ENCODE data around the gene MAPK12. TPM values are rescaled to one million over a fixed set of nuclear protein-coding genes. Genes with fewer than 3 reads are reported as not detected.

MAPK12 gene
- total RNA-seq, 2 experiments from 2014 or later = 1.2 to 1.3 TPM

DNA sequence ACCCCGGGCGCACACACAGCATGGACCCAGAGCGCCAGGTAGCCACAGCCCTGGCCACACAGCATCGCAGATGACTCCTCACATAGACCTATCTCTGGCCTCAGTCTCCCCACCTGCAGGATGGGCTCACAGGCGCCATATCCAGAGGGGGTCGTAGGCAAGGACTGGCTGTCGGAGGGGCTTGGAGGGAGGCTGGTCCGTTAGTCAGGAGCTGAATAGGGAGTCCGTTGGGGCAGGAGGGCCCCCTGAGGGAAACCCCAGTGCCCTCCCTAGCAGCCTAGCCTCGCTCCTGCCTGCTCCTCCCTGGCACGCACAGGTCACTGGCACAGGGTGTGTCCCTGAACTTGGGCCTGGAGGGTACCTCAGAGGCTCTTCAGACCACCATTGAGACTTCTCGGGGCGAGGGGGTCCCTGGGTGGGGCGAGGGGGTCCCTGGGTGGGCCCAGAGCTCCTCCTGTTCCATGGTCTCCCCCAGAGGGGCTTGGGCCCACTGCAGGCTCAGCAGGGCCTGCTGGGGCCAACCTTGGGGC, 44.0 kb upstream of the MAPK12 start:
- H3K27ac ChIP-seq (ENCODE audit: low read depth in 1 of 2, low read length in 2 of 2) = no peak overlapping the region
- DNase-seq (peak in 1 of 14 experiments; percentile 45), ATAC-seq (ENCODE audit: poor library complexity) (no peak)
- H3K4me1 ChIP-seq (ENCODE audit: insufficient read depth, low read length) = peaks cover 16% of the 10 kb centered on the region
- Mint-ChIP-seq H3K36me3 (ENCODE audit: low read depth) (no peaks in the 10 kb centered on the region), H3K27ac (no peak overlapping the region), H3K27me3 (peaks cover 31% of the 10 kb centered on the region), H3K4me1 (ENCODE audit: low read depth) (no peaks in the 10 kb centered on the region), H3K4me3 (no peak overlapping the region), H3K9me3 (no peaks in the 10 kb centered on the region)
- no peaks in the 10 kb centered on the region for H3K36me3 ChIP-seq (ENCODE audit: insufficient read depth, low read length)
- peaks cover 0 to 18% of the 10 kb centered on the region in 2 experiments for H3K9me3 ChIP-seq (ENCODE audit: control insufficient read depth in 1 of 2, insufficient read depth in 1 of 2, low read length in 2 of 2)
- H3K4me3 ChIP-seq (ENCODE audit: low read length) = peak overlapping the region; percentile 45
- no peak for TF ChIP-seq CTCF (IDR thresholded peaks at IDR 0.05)
- intact Hi-C loops (cut with DNase I, micrococcal nuclease) = no loop called here
- ChIA-PET CTCF (interaction anchor here (0.9 kb wide), 1 partner anchor 22 kb away, joined by 3 read pairs; the partner anchor contains the start of gene DENND6B), POLR2A (no interaction called here)
- H3K27me3 ChIP-seq (ENCODE audit: control insufficient read depth in 1 of 2, insufficient read depth in 2 of 2, low read length in 2 of 2) = peaks cover 34 to 42% of the 10 kb centered on the region in 2 experiments

GRCh38 chr22:50304528-50305392, 43.3 kb upstream of the MAPK12 start:
- Histone ChIP-seq H3K27me3 (ENCODE audit: control insufficient read depth in 1 of 2, insufficient read depth in 2 of 2, low read length in 2 of 2) (peaks cover 34 to 42% of the 10 kb centered on the region in 2 experiments), H3K27ac (ENCODE audit: low read depth in 1 of 2, low read length in 2 of 2) (no peak overlapping the region), H3K4me3 (ENCODE audit: low read length) (peak overlapping the region; percentile 5), H3K4me1 (ENCODE audit: insufficient read depth, low read length) (peaks cover 16% of the 10 kb centered on the region), H3K36me3 (ENCODE audit: insufficient read depth, low read length) (no peaks in the 10 kb centered on the region), H3K9me3 (ENCODE audit: control insufficient read depth in 1 of 2, insufficient read depth in 1 of 2, low read length in 2 of 2) (peaks cover 0 to 18% of the 10 kb centered on the region in 2 experiments)
- Mint-ChIP-seq H3K27ac (no peak overlapping the region), H3K9me3 (no peaks in the 10 kb centered on the region), H3K4me3 (no peak overlapping the region), H3K4me1 (ENCODE audit: low read depth) (no peaks in the 10 kb centered on the region), H3K27me3 (peaks cover 31% of the 10 kb centered on the region), H3K36me3 (ENCODE audit: low read depth) (no peaks in the 10 kb centered on the region)
- CTCF ChIA-PET = interaction anchor here (0.9 kb wide), 1 partner anchor 22 kb away, joined by 3 read pairs; the partner anchor contains the start of gene DENND6B
- intact Hi-C loops (cut with DNase I, micrococcal nuclease) = no loop called here
- POLR2A ChIA-PET = no interaction called here
- DNase-seq (peak in 3 of 14 experiments; percentile 34 to 70 (median 61)), ATAC-seq (ENCODE audit: poor library complexity) (no peak)
- TF ChIP-seq CTCF (IDR thresholded peaks at IDR 0.05) = no peak

DNA sequence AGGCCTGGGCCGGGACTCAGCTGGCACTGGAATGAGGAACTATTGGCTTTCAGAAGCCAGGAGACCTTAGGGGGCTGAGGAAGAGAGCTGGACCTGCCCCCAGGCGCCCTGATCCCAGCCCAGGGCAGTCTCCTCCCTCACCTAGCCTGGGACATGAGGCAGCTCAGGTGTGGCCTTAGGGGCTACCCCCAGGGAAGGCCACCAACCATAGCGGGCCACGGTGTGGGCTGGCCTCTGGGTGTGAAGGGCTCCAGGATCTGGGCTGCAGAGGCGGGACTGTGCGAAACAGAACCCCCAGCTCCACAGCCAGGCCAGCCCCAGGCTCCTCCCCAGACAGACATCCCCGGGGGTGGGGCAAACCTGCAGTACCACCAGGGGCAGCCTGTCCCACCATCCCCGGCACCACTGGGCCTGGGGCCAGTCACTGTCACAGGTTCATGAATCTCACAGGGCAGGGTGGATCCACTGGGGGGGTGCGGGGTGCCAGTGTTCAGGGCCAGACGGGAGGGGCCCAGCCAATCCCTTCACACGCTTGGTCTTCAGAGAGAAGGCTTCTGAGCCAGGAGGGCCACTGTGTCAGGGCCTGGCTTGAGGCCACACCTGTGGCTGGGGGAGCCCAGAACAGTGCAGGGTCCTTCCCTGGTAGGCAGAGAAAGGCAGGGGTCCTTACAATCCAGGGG, 42.5 kb upstream of the MAPK12 start:
- TF ChIP-seq CTCF (IDR thresholded peaks at IDR 0.05) = no peak
- peaks cover 0 to 18% of the 10 kb centered on the region in 2 experiments for H3K9me3 ChIP-seq (ENCODE audit: control insufficient read depth in 1 of 2, insufficient read depth in 1 of 2, low read length in 2 of 2)
- H3K4me3 Mint-ChIP-seq = no peak overlapping the region
- H3K36me3 Mint-ChIP-seq (ENCODE audit: low read depth) = no peaks in the 10 kb centered on the region
- intact Hi-C loops (cut with DNase I, micrococcal nuclease) = no loop called here
- POLR2A ChIA-PET = no interaction called here
- no peaks in the 10 kb centered on the region for H3K4me1 Mint-ChIP-seq (ENCODE audit: low read depth)
- H3K27me3 ChIP-seq (ENCODE audit: control insufficient read depth in 1 of 2, insufficient read depth in 2 of 2, low read length in 2 of 2) = peaks cover 34 to 42% of the 10 kb centered on the region in 2 experiments
- no peaks in the 10 kb centered on the region for H3K36me3 ChIP-seq (ENCODE audit: insufficient read depth, low read length)
- H3K9me3 Mint-ChIP-seq = no peaks in the 10 kb centered on the region
- CTCF ChIA-PET = no interaction called here
- H3K4me1 ChIP-seq (ENCODE audit: insufficient read depth, low read length) = peaks cover 16% of the 10 kb centered on the region
- no peak overlapping the region for H3K27ac ChIP-seq (ENCODE audit: low read depth in 1 of 2, low read length in 2 of 2)
- H3K27me3 Mint-ChIP-seq = peaks cover 31% of the 10 kb centered on the region
- no peak overlapping the region for H3K27ac Mint-ChIP-seq
- no peak overlapping the region for H3K4me3 ChIP-seq (ENCODE audit: low read length)
- no peak for ATAC-seq (ENCODE audit: poor library complexity)
- DNase-seq = peak in 3 of 14 experiments; percentile 22 to 75 (median 64)
